ENCODE measurements around the gene IKZF3. TPM values are rescaled to one million over a fixed set of nuclear protein-coding genes. Genes with fewer than 3 reads are reported as not detected.

The IKZF3 gene
- total RNA-seq, 4 donors from 2014 or later, result 0.60 to 1.9 (median 1.1) TPM

DNA sequence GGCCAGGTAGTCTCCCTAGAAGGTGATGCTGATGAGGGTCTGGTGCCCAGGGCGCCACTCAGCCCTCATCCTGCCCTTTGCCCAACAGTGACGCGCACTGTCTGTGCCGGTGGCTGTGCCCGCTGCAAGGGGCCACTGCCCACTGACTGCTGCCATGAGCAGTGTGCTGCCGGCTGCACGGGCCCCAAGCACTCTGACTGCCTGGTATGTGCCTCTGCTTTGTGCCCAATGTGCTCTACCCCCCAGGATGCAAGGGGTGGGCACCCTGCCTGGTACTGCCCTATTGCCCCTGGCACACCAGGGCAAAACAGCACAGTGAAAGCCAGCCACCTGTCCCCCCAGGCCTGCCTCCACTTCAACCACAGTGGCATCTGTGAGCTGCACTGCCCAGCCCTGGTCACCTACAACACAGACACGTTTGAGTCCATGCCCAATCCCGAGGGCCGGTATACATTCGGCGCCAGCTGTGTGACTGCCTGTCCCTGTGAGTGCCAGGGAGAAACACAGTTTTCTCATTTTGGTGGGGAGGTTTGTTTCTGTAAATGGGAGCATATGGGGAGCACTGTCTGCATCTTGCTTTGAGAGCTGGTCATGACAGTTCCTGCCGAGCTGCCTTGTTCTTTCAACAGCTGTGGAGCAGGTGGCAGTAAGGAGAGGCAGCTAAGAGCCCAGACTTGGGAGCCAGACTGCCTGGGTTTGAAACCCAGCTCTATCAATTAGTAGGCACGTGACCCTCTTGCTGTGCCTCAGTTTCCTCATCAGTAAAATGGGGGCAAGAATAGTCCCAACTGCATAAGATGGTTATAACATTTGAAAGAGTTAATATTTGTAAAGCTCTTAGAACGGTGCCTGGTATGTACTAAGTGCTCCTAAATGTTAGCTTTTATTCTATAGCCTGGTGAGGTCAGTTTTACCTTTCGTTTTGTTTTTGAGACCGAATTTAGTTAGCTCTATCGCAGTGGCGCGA is 153.8 kb downstream of the IKZF3 start:
- DNase-seq (ENCODE audit: low spot score in 2 of 2), result no peak
- H3K9me3 ChIP-seq, result no peaks in the 10 kb centered on the region
- no peaks in the 10 kb centered on the region for H3K27me3 ChIP-seq
- H3K27ac ChIP-seq, result no peak overlapping the region
- 91% methylated on average over 13 of the region's 20 CpGs for WGBS
- TF ChIP-seq, protein P1, sequence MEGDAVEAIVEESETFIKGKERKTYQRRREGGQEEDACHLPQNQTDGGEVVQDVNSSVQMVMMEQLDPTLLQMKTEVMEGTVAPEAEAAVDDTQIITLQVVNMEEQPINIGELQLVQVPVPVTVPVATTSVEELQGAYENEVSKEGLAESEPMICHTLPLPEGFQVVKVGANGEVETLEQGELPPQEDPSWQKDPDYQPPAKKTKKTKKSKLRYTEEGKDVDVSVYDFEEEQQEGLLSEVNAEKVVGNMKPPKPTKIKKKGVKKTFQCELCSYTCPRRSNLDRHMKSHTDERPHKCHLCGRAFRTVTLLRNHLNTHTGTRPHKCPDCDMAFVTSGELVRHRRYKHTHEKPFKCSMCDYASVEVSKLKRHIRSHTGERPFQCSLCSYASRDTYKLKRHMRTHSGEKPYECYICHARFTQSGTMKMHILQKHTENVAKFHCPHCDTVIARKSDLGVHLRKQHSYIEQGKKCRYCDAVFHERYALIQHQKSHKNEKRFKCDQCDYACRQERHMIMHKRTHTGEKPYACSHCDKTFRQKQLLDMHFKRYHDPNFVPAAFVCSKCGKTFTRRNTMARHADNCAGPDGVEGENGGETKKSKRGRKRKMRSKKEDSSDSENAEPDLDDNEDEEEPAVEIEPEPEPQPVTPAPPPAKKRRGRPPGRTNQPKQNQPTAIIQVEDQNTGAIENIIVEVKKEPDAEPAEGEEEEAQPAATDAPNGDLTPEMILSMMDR (IDR thresholded peaks at IDR 0.05), result no peak
- TF ChIP-seq EP300 (IDR thresholded peaks at IDR 0.05) (no peak), POLR2A (IDR thresholded peaks at IDR 0.05) (no peak), POLR2AphosphoS5 (IDR thresholded peaks at IDR 0.05) (no peak)
- H3K4me1 ChIP-seq, result peaks cover 28% of the 10 kb centered on the region
- peaks cover 73% of the 10 kb centered on the region for H3K36me3 ChIP-seq
- H3K4me3 ChIP-seq, result no peak overlapping the region

DNA sequence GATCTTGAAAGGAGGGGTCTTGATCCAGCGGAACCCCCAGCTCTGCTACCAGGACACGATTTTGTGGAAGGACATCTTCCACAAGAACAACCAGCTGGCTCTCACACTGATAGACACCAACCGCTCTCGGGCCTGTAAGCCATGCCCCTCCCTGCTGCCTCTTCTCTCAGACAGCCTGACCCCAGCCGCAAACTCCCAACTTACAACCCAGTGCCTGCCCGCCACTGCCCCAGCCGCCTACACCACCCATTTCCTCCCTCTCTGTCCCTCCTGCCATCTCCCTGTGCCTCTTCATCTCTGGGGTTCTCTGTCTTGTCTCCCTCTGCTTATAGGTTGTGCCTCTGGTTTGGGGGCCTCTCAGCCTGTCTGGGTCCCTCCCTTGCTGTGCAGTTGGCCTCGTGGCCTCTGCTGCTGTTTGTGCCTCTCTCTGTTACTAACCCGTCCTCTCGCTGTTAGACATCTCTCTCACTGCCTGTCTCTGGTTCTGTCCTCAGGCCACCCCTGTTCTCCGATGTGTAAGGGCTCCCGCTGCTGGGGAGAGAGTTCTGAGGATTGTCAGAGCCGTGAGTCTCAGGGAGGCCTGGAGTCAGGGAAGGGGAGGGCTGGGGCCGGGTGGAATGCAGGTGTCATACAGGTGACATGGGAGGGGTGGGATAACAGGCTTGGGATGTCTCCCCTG is 154.7 kb downstream of the IKZF3 start:
- TF ChIP-seq POLR2AphosphoS5 (IDR thresholded peaks at IDR 0.05) (no peak), POLR2A (IDR thresholded peaks at IDR 0.05) (no peak), EP300 (IDR thresholded peaks at IDR 0.05) (no peak)
- TF ChIP-seq, protein P1 (IDR thresholded peaks at IDR 0.05), result no peak
- Histone ChIP-seq H3K36me3 (peaks cover 69% of the 10 kb centered on the region), H3K4me1 (peaks cover 31% of the 10 kb centered on the region), H3K4me3 (no peak overlapping the region), H3K9me3 (no peaks in the 10 kb centered on the region), H3K27ac (no peak overlapping the region), H3K27me3 (no peaks in the 10 kb centered on the region)
- 90% methylated on average over 14 of the region's 14 CpGs for WGBS
- no peak for DNase-seq (ENCODE audit: low spot score in 2 of 2)

Other genes with a start within 250 kb of the IKZF3 start
- gene PPP1R1B, start 237.4 kb downstream of the IKZF3 start, total RNA-seq, result 100 to 1,000 TPM in 1 of 4 donors, 10 to 100 TPM in 3; 43.7 to 112 (median 70.4) TPM
- gene STARD3, start 227.2 kb downstream of the IKZF3 start, total RNA-seq, result 100 to 1,000 TPM in 2 of 4 donors, 10 to 100 TPM in 2; 51.7 to 156 (median 83.9) TPM
- gene TCAP, start 199.0 kb downstream of the IKZF3 start, total RNA-seq, result 1 to 10 TPM in 2 of 4 donors, under 1 TPM in 1, not detected in 1; 0.57 to 2.4 (median 1.1) TPM
- 1 to 10 TPM in 2 of 4 donors, under 1 TPM in 2; 0.53 to 1.6 (median 1.1) TPM for gene PNMT, start 195.9 kb downstream of the IKZF3 start, total RNA-seq
- 10 to 100 TPM; 25.7 to 41.5 (median 32.7) TPM for gene PGAP3, start 176.3 kb downstream of the IKZF3 start, total RNA-seq
- 100 to 1,000 TPM; 144 to 192 (median 173) TPM for gene ERBB2, start 164.2 kb downstream of the IKZF3 start, total RNA-seq
- gene MIEN1, start 133.8 kb downstream of the IKZF3 start, total RNA-seq, result 10 to 100 TPM; 43.6 to 54.1 (median 52.1) TPM
- 100 to 1,000 TPM in 1 of 4 donors, 10 to 100 TPM in 3; 49.4 to 114 (median 72.4) TPM for gene GRB7, start 126.4 kb downstream of the IKZF3 start, total RNA-seq
- not detected for gene ZPBP2, start 3.9 kb upstream of the IKZF3 start, total RNA-seq
- 10 to 100 TPM in 2 of 4 donors, 1 to 10 TPM in 2; 5.4 to 76.6 (median 12.1) TPM for gene GSDMB, start 54.3 kb upstream of the IKZF3 start, total RNA-seq
- gene ORMDL3, start 63.3 kb upstream of the IKZF3 start, total RNA-seq, result 10 to 100 TPM; 57.7 to 91.3 (median 77.9) TPM
- 1 to 10 TPM in 2 of 4 donors, not detected in 2; 1.1 to 2.3 TPM for gene LRRC3C, start 63.4 kb upstream of the IKZF3 start, total RNA-seq
- 100 to 1,000 TPM in 2 of 4 donors, 10 to 100 TPM in 2; 26.7 to 156 (median 105) TPM for gene GSDMA, start 98.7 kb upstream of the IKZF3 start, total RNA-seq
- gene PSMD3, start 116.5 kb upstream of the IKZF3 start, total RNA-seq, result 100 to 1,000 TPM in 2 of 4 donors, 10 to 100 TPM in 2; 82.8 to 118 (median 104) TPM
- 1 to 10 TPM in 1 of 4 donors, not detected in 3; 5.0 TPM for gene CSF3, start 151.1 kb upstream of the IKZF3 start, total RNA-seq
- gene MED24, start 190.1 kb upstream of the IKZF3 start, total RNA-seq, result 100 to 1,000 TPM in 1 of 4 donors, 10 to 100 TPM in 3; 67.4 to 198 (median 80.3) TPM
- 10 to 100 TPM; 32.6 to 69.9 (median 48.9) TPM for gene THRA, start 198.7 kb upstream of the IKZF3 start, total RNA-seq
- gene NR1D1, start 236.3 kb upstream of the IKZF3 start, total RNA-seq, result 100 to 1,000 TPM in 2 of 4 donors, 10 to 100 TPM in 2; 62.1 to 184 (median 96.0) TPM

All from suprapubic skin (tissue), 4 donors.